ENCODE results near the gene GRHPR. TPM values are rescaled to one million over a fixed set of nuclear protein-coding genes. Genes with fewer than 3 reads are reported as not detected.
A peak's percentile ranks its signal among the peaks of the same experiment; 100 is the strongest.

The GRHPR gene
- total RNA-seq, 2 donors from 2014 or later = 129 to 137 TPM

DNA sequence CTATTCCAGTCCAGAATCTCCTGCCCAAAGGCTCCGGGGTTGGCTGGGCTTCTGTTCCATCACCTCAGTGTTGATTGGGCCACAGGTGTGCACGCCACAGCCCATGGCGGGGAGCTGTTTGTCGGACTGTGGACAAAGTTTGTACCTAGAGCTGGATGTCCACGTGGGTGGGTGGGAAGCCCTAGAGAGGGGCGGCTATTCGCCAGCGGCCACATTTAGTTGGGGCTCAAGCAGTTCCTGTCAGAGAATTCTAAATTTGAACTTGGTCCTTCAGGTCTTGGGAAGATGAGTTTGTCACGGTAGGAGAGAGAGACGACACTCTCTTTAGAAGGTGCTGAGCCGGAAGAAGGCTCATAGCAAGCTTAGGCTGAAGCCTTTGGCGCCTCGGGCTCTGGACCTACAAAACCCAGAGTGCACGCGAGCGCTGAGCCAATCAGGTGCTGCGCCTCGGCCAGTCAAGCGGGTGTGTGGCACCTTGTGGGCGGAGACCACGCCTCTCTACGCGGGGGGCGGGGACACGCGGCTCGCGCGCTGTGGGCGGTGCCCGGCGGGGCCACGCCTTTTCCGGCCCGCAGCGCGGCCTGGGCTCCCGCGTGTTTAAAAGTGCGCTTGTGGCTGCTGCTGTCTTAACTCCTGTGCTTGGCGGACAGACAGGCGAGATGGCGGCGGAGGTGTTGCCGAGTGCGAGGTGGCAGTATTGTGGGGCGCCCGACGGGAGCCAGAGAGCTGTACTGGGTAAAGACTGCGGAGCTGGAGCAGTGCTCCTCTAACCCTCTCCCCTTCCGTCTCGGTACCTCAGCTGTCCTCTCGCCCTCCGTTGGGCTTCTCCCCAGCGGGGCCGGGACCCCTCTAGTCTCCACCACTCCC lies 63.1 kb downstream of the GRHPR start, which contains the start of gene POLR1E:
Gene POLR1E, plus strand, starts transcription at position 560 of the 867 bp plus-strand sequence. Its CDS starts 100 bp downstream, at position 660.
- Histone ChIP-seq H3K4me3 (peak within 1 kb of the TSS; percentile 55 to 73), H3K27ac (peak within 1 kb of the TSS; percentile 72 to 79), H3K4me1 (peaks cover 0 to 28% of the 10 kb centered on the region in 2 donors), H3K9me3 (no peaks in the 10 kb centered on the region), H3K36me3 (peaks cover 18% of the 10 kb centered on the region), H3K27me3 (no peaks in the 10 kb centered on the region)
- no peak for TF ChIP-seq CTCF (IDR thresholded peaks at IDR 0.05)
- peak; percentile 95 for DNase-seq (ENCODE audit: low spot score)

DNA sequence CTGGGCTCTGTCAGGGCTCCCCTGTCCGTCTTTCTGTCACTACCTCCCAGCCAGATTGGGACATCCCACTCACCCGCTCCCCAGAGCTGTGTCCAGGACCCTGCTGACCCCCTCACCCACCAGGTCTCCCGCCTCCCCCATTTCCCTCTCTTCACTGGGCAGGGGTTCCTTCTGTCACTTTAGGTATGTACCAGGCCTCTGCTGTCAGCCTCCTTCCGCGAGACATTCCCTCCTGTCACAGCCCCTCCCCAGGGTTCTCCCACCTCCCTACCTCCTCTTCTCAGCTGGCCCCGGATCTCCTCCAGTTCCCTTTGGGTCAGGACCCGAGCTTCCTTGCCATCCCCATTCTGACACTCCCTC lies 63.7 kb downstream of the GRHPR start:
- H3K36me3 ChIP-seq = peaks cover 24% of the 10 kb centered on the region
- H3K27me3 ChIP-seq = no peaks in the 10 kb centered on the region
- H3K27ac ChIP-seq = peak overlapping the region; percentile 72 to 79
- no peak for DNase-seq (ENCODE audit: low spot score)
- H3K4me1 ChIP-seq = peaks cover 0 to 28% of the 10 kb centered on the region in 2 donors
- H3K9me3 ChIP-seq = no peaks in the 10 kb centered on the region
- peak overlapping the region; percentile 55 to 73 for H3K4me3 ChIP-seq
- no peak for TF ChIP-seq CTCF (IDR thresholded peaks at IDR 0.05)

Other genes with a start within 250 kb of the GRHPR start
- gene ZBTB5, start 42.8 kb downstream of the GRHPR start, total RNA-seq = 1 to 10 TPM; 4.9 to 9.9 TPM
- 10 to 100 TPM in 1 of 2 donors, 1 to 10 TPM in 1; 9.6 to 13.3 TPM for gene POLR1E, start 63.3 kb downstream of the GRHPR start, total RNA-seq
- 1 to 10 TPM; 5.5 to 5.7 TPM for gene FBXO10, start 153.7 kb downstream of the GRHPR start, total RNA-seq
- 10 to 100 TPM; 45.5 to 63.9 TPM for gene TOMM5, start 169.9 kb downstream of the GRHPR start, total RNA-seq
- under 1 TPM; 0.31 to 0.82 TPM for gene FRMPD1, start 228.3 kb downstream of the GRHPR start, total RNA-seq

Data from right atrium auricular region (tissue), 2 donors.